NCI-H2107 treated with DMSO at 0.1 percent for 48 hours (cell line): Measurements from ENCODE around the gene IHH.

Experiments used
- DNase-seq: peaks from one replicate; lab custom pipeline; 2025; ENCODE audit not compliant: unreplicated experiment; lab: John Stamatoyannopoulos, UW

The IHH gene

GRCh38 chr2:219020604-219021365 lies 39.9 kb downstream of the IHH start:
- DNase-seq = no peak

DNA sequence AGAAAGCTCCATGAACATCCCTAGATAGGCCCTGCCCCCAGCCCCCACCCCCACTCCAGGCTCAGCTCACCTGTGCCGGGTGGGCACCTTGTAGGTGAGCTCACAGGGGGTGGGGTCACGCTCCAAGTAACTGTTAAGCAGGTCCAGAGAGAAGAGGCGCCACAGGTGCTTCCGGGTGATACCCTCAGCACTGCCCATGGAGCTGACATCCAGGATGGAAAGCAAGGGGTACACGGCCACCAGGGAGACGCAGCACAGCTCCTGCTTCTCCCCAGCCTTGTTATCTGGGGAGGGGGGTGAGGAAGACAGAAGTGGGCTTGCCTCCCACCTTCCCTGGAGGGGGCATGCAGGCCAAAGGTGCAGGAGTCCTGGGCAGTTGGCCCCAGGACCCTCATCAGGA lies 41.3 kb downstream of the IHH start:
- no peak for DNase-seq

GRCh38 chr2:219018726-219019125 lies 42.0 kb downstream of the IHH start:
- DNase-seq = no peak

GRCh38 chr2:219018286-219018685 lies 42.4 kb downstream of the IHH start:
- no peak for DNase-seq

DNA sequence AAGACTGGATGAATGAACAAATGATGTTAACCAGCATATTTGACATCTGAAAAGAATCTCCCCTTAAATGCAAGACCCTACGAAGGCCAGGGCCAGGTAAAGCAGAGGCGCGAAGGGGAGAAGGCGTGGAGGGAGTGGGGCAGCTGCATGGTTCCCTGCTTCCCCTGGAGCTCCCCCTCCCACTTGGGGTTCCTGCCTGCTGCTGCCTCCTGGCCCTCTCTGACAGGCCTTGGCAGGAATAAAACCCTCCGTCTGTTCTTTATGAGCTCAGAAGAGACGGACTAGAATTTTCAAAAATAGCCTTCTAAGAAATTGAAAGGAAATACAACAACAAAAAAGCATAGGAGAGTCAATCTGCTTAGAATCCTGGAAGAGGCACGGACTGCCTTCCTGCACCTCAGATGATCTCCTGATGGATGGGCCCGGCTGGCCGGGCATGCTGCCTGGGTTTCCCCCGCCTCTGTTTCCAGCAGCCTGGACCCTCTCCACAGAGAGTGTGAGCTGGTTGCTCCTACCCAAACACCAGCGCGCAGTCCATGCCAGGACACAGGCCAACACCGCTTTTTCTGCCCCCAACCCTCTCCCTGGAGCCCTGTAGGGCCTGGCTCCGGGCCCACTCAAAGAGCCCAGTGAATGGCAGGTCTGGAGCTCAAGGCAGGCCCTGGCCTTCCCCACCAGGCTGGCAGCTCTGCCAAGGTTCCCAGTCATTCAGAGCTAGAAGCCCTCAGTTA lies 43.4 kb downstream of the IHH start:
- no peak for DNase-seq

GRCh38 chr2:219016721-219017120 lies 44.0 kb downstream of the IHH start:
- no peak for DNase-seq

DNA sequence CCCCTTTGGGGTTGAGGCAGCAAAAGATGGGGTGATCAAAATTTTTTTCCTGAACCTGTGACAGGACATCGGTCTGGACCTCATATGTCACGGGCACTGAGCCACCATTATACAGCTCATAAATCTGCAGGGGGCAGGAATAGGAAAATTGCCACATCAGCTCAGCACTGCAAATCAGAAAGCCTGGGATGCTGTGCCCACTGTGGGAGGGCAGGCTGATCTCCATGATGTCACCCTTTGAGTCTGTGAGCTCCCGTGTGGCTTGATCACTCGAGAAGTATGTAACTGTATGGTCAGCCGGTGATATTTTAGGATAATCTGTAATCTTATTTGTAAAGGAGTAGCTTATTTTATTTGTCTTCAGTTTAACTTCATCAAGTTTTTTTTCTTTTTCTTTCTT lies 49.8 kb downstream of the IHH start:
- DNase-seq = no peak

DNA sequence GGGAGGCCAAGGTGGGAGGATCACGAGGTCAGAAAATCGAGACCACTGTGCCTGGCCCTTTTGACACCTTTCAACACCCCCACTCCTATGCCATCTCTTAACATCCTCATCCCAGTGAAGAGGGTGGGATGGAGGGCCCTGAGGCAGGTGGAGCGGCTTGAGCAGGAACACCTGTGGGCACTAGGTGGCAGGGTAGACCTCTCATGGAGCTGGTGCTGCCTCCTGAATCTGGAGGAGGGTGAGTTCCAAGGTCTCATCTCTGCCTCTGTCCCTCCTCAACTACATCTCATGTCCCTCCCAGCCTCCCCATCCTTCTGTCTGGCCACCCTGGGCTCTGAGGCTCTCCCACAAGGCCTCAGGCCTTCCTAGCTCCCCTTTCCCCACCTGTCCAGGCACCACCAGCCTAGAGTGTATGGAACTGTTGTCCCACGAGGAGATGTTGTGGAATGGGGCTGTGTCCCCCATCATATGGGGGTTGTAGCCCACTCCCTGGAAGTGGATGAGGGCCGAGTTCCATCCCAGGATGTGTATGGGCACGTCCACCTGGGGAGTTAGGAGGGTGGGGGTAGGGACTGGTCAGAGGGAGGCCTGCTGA lies 50.5 kb downstream of the IHH start:
- DNase-seq = no peak

- no peak for DNase-seq
These were observed 51.4 kb downstream of the IHH start for GRCh38 chr2:219009294-219009693.
